ENCODE measurements around the gene PADI3. TPM values are rescaled to one million over a fixed set of nuclear protein-coding genes. Genes with fewer than 3 reads are reported as not detected.

The PADI3 gene
- total and polyA plus RNA-seq, 2 experiments from 2014 or later: 0.37 to 0.80 TPM

DNA sequence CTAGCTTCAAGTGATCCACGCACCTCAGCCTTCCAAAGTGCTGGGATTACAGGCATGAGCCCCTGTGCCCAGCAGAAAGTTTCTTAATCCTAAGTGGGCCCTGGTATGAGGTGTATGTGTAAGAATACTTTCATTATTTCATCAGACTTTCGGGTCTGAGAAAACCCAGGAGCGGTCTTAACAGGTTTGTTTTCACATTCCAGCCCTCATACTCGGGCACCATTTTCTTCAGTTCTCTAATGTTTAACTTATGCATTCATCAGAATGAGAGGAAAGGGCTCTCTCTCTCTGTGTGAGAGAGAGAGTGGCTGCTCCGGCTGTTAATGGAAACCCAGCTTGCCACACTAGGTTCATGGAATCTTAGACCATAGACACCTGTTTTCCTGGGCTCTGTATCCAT lies 48.1 kb upstream of the PADI3 start (continued):
- TF ChIP-seq, protein P1, sequence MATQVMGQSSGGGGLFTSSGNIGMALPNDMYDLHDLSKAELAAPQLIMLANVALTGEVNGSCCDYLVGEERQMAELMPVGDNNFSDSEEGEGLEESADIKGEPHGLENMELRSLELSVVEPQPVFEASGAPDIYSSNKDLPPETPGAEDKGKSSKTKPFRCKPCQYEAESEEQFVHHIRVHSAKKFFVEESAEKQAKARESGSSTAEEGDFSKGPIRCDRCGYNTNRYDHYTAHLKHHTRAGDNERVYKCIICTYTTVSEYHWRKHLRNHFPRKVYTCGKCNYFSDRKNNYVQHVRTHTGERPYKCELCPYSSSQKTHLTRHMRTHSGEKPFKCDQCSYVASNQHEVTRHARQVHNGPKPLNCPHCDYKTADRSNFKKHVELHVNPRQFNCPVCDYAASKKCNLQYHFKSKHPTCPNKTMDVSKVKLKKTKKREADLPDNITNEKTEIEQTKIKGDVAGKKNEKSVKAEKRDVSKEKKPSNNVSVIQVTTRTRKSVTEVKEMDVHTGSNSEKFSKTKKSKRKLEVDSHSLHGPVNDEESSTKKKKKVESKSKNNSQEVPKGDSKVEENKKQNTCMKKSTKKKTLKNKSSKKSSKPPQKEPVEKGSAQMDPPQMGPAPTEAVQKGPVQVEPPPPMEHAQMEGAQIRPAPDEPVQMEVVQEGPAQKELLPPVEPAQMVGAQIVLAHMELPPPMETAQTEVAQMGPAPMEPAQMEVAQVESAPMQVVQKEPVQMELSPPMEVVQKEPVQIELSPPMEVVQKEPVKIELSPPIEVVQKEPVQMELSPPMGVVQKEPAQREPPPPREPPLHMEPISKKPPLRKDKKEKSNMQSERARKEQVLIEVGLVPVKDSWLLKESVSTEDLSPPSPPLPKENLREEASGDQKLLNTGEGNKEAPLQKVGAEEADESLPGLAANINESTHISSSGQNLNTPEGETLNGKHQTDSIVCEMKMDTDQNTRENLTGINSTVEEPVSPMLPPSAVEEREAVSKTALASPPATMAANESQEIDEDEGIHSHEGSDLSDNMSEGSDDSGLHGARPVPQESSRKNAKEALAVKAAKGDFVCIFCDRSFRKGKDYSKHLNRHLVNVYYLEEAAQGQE (IDR thresholded peaks at IDR 0.05; ENCODE audit: unreplicated experiment): no peak
- no peak for TF ChIP-seq EZH2 (IDR thresholded peaks at IDR 0.05; ENCODE audit: low read depth, unreplicated experiment)

DNA sequence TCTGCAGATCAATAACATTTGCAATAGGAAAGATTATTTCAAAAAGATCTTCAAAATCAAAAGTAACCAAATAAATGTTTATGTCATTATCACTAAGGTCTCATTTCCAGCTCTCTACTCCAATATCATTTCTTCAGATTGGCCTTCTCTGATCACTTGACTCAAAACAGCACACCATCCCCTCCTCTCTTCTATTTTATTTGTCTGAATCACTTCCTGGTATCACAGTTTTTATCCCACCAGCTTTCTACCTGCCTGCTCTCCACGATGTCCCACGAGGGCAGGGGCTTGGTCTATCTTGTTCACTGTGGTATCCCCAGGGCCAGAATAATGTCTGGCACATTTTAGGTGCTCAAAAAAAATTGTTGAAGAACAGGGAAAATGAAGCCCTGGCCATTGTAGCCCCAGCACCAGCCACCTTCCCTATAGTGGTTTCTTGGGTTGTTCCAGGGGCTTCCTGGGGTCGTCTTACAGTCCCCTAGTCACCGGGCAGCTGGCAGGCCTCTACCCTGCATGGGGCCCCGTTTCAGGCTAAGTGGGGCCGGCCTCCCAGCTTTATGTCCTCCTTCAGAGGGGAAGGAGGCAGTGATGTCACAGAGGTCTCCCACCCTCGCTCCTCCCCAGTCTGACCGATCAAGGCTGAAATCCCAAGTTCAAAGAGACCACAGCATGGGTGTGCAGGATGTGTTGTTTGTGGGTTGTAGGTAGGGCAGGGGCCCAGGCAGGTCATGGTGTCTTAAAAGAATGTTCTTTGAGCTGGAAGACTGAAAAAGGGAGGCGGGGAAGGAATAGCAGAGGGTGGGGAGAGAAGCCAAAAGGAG lies 47.5 kb upstream of the PADI3 start:
- Histone ChIP-seq H3K4me1 (ENCODE audit: insufficient read depth) (no peaks in the 10 kb centered on the region), H3K27ac (ENCODE audit: low read depth) (no peak overlapping the region), H3K9me2 (ENCODE audit: insufficient read depth) (no peaks in the 10 kb centered on the region), H2AFZ (peak overlapping the region; percentile 72), H3K27me3 (ENCODE audit: insufficient read depth) (no peaks in the 10 kb centered on the region), H3K79me2 (replicated peaks; ENCODE audit: insufficient read depth) (no peaks in the 10 kb centered on the region), H3F3A (replicated peaks; ENCODE audit: low read depth) (no peaks in the 10 kb centered on the region), H3K4me3 (no peak overlapping the region), H3K4me2 (no peak overlapping the region), H4K20me1 (replicated peaks; ENCODE audit: insufficient read depth) (no peaks in the 10 kb centered on the region), H3K36me3 (ENCODE audit: insufficient read depth) (no peaks in the 10 kb centered on the region)
- Mint-ChIP-seq H3K27ac (no peak overlapping the region), H3K4me3 (no peak overlapping the region), H3K4me1 (peaks cover 9% of the 10 kb centered on the region; the same call in 2 of the 3 replicates), H3K27me3 (ENCODE audit: insufficient read depth, low read depth, poor library complexity) (peaks cover 2% of the 10 kb centered on the region), H3K9me3 (no peaks in the 10 kb centered on the region; the same call in 2 of the 3 replicates), H3K36me3 (ENCODE audit: low read depth) (no peaks in the 10 kb centered on the region)
- no peak for DNase-seq (ENCODE audit: low spot score)
- ATAC-seq: peak; percentile 57
- TF ChIP-seq EZH2 (IDR thresholded peaks at IDR 0.05; ENCODE audit: low read depth, unreplicated experiment) (no peak), POLR2AphosphoS5 (IDR thresholded peaks at IDR 0.05; ENCODE audit: low read depth) (no peak), ZNF114 (CRISPR knock-in tag; IDR thresholded peaks at IDR 0.05) (no peak), NANOG (IDR thresholded peaks at IDR 0.05; ENCODE audit: borderline replicate concordance) (no peak), ZNF331 (CRISPR knock-in tag; IDR thresholded peaks at IDR 0.05; ENCODE audit: low read depth) (no peak), STAT1 (IDR thresholded peaks at IDR 0.05; ENCODE audit: unreplicated experiment) (no peak)
- TF ChIP-seq, protein P1 (IDR thresholded peaks at IDR 0.05; ENCODE audit: unreplicated experiment): no peak
- TF ChIP-seq, protein P2, sequence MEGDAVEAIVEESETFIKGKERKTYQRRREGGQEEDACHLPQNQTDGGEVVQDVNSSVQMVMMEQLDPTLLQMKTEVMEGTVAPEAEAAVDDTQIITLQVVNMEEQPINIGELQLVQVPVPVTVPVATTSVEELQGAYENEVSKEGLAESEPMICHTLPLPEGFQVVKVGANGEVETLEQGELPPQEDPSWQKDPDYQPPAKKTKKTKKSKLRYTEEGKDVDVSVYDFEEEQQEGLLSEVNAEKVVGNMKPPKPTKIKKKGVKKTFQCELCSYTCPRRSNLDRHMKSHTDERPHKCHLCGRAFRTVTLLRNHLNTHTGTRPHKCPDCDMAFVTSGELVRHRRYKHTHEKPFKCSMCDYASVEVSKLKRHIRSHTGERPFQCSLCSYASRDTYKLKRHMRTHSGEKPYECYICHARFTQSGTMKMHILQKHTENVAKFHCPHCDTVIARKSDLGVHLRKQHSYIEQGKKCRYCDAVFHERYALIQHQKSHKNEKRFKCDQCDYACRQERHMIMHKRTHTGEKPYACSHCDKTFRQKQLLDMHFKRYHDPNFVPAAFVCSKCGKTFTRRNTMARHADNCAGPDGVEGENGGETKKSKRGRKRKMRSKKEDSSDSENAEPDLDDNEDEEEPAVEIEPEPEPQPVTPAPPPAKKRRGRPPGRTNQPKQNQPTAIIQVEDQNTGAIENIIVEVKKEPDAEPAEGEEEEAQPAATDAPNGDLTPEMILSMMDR (conservative IDR thresholded peaks at IDR 0.05; ENCODE audit: low read depth in 2 of 2): no peak
- TF ChIP-seq, protein P3, sequence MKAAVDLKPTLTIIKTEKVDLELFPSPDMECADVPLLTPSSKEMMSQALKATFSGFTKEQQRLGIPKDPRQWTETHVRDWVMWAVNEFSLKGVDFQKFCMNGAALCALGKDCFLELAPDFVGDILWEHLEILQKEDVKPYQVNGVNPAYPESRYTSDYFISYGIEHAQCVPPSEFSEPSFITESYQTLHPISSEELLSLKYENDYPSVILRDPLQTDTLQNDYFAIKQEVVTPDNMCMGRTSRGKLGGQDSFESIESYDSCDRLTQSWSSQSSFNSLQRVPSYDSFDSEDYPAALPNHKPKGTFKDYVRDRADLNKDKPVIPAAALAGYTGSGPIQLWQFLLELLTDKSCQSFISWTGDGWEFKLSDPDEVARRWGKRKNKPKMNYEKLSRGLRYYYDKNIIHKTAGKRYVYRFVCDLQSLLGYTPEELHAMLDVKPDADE (IDR thresholded peaks at IDR 0.05): no peak

Data from GM23338 (cell line).